ENCODE measurements around the gene CAV1.

- no peak for TF ChIP-seq CTCF (IDR thresholded peaks at IDR 0.05)
- no peak for TF ChIP-seq POLR2A (IDR thresholded peaks at IDR 0.05)
Observed at GRCh38 chr7:116524221-116524608, 621 bp upstream of the CAV1 start.
